Thyroid gland (tissue), 4 donors: ENCODE data around the gene POLR3H. TPM values are rescaled to one million over a fixed set of nuclear protein-coding genes. Genes with fewer than 3 reads are reported as not detected.

ENCODE experiments used
- DNase-seq, 2 donors: peaks; one replicate each; pipeline ENCODE4 v3.0.0-alpha.2; 2019
- H3K27ac ChIP-seq, 3 donors: fragments of 200-600 bp; sonication (generic); 1 replicate in 2 of 3; 2 replicates in 1 of 3; pipeline ENCODE4 v1.5.1; 2016 to 2019; ENCODE audit warnings: mild to moderate bottlenecking in 1 of 3, moderate library complexity in 1 of 3
- H3K27me3 ChIP-seq: fragments of 200-600 bp; sonication (generic); one replicate; pipeline ENCODE4 v1.5.1; 2019
- H3K36me3 ChIP-seq, 2 donors: fragments of 200-600 bp; sonication (generic); one replicate each; pipeline ENCODE4 v1.5.1; 2016 to 2019
- H3K4me1 ChIP-seq, 2 donors: fragments of 200-600 bp; sonication (generic); one replicate each; pipeline ENCODE4 v1.5.1; 2017 to 2019
- H3K4me3 ChIP-seq, 3 donors: fragments of 200-600 bp; sonication (generic); replicated peaks in 1 of 3; 1 replicate in 2 of 3; 2 replicates in 1 of 3; pipeline ENCODE4 v1.5.1; 2016; ENCODE audit warnings: mild to moderate bottlenecking in 1 of 3
- H3K9me3 ChIP-seq: fragments of 200-600 bp; sonication (generic); one replicate; pipeline ENCODE4 v1.5.1; 2017
- POLR2A ChIP-seq, 2 donors: fragments of 450-650 bp; IDR thresholded peaks; one replicate each; pipeline ENCODE4 v1.6.1; 2017; ENCODE audit warnings: antibody characterized with exemption in 2 of 2, mild to moderate bottlenecking in 2 of 2, moderate library complexity in 1 of 2
- WGBS, 2 donors: methylation state at CpG; one replicate each; pipeline ENCODE4 v1.1.5; 2017; 5-methylcytosine and 5-hydroxymethylcytosine counted together
- intact Hi-C: fragments of 100-400 bp; cut with DNase I; formaldehyde crosslinking; loops from one replicate; pipeline ENCODE4 v1.15.1; 2023
- total RNA-seq, 4 donors: library from RNA; depleted of rRNA; stranded (reverse); fragments of >200 nt; gene quantifications; one replicate each; pipeline ENCODE4 v1.2.3, GENCODE V29; 2016
- TF ChIP-seq, protein P1 (sequence below), 6 experiments: fragments of 200-600 bp in 3 of 6; fragments of 450-650 bp in 3 of 6; sonication (generic) in 3 of 6; IDR thresholded peaks; one replicate each; pipeline ENCODE4 v1.5.1; 2016 to 2019; ENCODE audit warnings: antibody characterized with exemption in 6 of 6, mild to moderate bottlenecking in 2 of 6, inconsistent platforms in 1 of 6, moderate library complexity in 1 of 6

The POLR3H gene
- total RNA-seq, 4 donors from 2014 or later, result 20.6 to 27.3 (median 25.3) TPM

DNA sequence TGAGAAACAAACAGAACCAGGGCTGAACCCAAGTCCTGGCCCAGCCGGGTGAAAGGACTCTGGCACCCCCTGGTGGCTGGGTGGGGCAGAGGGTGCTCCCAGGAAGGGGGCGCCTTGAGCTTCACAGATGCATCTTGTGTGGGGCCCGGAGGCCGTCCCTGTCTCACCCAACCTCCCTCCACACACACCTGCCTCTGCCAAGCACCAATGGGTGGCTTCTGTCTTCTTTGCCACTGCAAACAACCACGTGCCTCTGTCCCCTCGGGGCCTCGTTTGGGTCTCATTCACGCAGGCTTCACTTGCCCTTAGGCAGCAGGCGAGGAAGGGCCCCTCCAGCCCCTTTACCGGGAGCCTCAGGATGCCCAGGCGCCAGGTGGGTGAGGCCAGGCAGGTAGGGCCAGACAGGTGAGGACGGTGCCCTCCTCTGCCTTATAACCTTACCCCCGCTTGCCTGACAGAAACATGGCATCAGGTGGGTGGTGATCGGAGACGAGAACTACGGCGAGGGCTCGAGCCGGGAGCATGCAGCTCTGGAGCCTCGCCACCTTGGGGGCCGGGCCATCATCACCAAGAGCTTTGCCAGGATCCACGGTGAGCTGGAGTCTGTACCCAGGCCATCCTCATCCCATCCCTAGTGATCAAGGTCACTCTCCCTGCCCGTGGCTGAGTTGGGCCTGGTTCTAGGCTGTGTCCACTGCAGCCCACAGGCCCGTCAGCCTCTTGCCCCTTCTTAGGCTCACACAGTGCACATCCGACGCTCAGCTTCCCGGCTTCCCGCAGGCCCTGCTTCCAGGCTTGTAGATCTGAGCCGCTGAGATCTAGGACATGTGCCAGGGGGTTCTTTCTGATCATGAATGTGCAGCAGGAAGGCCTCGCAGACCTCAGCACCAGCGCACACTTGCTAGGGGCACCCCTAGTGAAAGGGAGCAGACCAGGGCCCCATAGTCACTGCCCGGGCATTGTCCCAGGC lies 17.2 kb downstream of the POLR3H start:
- H3K36me3 ChIP-seq, result peaks cover 60% of the 10 kb centered on the region in 2 donors
- intact Hi-C loops, result loop anchor here (5.0 kb wide), 1 partner anchor 130 kb away; no protein-coding TSS in a partner anchor
- no peaks in the 10 kb centered on the region for H3K9me3 ChIP-seq
- TF ChIP-seq POLR2A (IDR thresholded peaks at IDR 0.05), result no peak
- TF ChIP-seq, protein P1, sequence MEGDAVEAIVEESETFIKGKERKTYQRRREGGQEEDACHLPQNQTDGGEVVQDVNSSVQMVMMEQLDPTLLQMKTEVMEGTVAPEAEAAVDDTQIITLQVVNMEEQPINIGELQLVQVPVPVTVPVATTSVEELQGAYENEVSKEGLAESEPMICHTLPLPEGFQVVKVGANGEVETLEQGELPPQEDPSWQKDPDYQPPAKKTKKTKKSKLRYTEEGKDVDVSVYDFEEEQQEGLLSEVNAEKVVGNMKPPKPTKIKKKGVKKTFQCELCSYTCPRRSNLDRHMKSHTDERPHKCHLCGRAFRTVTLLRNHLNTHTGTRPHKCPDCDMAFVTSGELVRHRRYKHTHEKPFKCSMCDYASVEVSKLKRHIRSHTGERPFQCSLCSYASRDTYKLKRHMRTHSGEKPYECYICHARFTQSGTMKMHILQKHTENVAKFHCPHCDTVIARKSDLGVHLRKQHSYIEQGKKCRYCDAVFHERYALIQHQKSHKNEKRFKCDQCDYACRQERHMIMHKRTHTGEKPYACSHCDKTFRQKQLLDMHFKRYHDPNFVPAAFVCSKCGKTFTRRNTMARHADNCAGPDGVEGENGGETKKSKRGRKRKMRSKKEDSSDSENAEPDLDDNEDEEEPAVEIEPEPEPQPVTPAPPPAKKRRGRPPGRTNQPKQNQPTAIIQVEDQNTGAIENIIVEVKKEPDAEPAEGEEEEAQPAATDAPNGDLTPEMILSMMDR (IDR thresholded peaks at IDR 0.05), result peak; percentile 49 to 66 (median 54)
- DNase-seq, result peak; percentile 30 to 36
- 85 to 87% methylated on average over 25 to 26 of the region's 32 CpGs for WGBS, 2 donors
- no peaks in the 10 kb centered on the region for H3K27me3 ChIP-seq
- no peak overlapping the region for H3K4me3 ChIP-seq
- H3K4me1 ChIP-seq, result peaks cover 3 to 21% of the 10 kb centered on the region in 2 donors
- peak overlapping the region in 1 of 3 donors; percentile 33 for H3K27ac ChIP-seq

DNA sequence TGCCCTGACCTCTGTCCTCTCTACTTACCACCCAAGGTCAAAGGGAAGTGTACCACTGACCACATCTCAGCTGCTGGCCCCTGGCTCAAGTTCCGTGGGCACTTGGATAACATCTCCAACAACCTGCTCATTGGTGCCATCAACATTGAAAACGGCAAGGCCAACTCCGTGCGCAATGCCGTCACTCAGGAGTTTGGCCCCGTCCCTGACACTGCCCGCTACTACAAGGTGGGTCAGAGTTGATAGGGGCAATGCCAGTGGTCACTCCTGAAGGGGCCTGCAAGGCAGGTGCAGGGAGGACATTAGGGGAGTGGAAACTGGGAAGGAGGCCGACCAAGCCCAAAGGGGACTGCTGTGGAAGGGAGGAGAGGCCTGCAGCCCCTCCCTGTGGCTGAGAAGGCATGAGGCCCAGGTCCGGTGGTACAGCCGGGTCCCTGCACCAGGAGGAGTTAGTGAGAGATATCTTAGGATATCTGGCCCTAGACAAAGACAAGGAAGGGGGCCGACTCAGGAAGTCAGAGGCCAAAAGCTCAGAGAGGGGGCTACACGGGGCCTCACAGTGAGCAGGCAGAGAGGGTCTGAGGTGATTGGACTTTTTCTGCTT lies 17.9 kb downstream of the POLR3H start:
- Histone ChIP-seq H3K27me3 (no peaks in the 10 kb centered on the region), H3K36me3 (peaks cover 53 to 56% of the 10 kb centered on the region in 2 donors), H3K4me3 (no peak overlapping the region), H3K27ac (peak overlapping the region in 1 of 3 donors; percentile 33), H3K4me1 (peaks cover 3 to 21% of the 10 kb centered on the region in 2 donors), H3K9me3 (no peaks in the 10 kb centered on the region)
- no peak for DNase-seq
- 79 to 80% methylated on average over 12 of the region's 12 CpGs for WGBS, 2 donors
- intact Hi-C loops, result loop anchor here (5.0 kb wide), 1 partner anchor 129 kb away; no protein-coding TSS in a partner anchor
- TF ChIP-seq, protein P1 (IDR thresholded peaks at IDR 0.05), result no peak
- no peak for TF ChIP-seq POLR2A (IDR thresholded peaks at IDR 0.05)

DNA sequence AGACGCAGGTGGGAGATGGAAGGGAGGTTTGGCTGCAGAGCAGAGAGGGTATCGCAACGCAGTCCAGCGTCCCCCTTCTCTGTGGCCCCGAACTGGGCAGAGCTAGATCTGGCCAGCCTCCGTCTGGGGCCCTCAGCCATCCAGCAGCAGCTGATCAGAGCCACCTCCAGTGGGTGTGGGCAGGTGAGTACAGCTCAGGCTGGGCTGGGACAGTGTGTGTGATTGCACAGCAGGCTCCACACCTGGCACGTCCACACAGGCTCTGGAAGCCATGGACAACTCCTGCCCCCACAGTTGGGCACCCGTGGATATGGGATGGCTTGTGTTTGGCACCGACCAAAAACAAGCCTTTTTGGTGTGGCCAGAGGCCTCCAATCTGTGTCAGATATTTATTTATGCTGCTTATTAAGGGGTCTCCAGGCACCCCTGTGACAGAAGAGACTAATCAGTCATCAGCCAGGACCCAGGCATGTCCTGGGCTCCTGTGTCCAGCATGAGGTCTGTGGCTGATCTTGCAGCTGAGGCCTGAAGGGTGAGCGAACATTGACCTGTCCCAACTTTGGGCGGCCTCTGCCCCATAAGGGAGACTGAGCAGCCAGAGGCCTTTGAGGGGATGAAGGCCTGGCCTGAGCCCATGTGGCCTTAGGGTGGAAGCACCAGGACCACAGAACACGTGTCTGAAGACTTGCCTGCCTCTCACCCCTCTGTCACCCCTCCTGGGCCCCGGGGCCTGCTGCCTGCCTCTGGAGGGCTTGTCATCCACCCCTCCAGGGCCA lies 18.6 kb downstream of the POLR3H start:
- Histone ChIP-seq H3K27me3 (no peaks in the 10 kb centered on the region), H3K4me3 (no peak overlapping the region), H3K27ac (peak overlapping the region in 2 of 3 donors; percentile 33 to 51), H3K36me3 (peaks cover 47 to 52% of the 10 kb centered on the region in 2 donors), H3K4me1 (peaks cover 3 to 21% of the 10 kb centered on the region in 2 donors), H3K9me3 (no peaks in the 10 kb centered on the region)
- DNase-seq, result no peak
- no peak for TF ChIP-seq POLR2A (IDR thresholded peaks at IDR 0.05)
- TF ChIP-seq, protein P1 (IDR thresholded peaks at IDR 0.05), result no peak
- WGBS, 2 donors, result 80 to 87% methylated on average over 6 of the region's 13 CpGs
- intact Hi-C loops, result loop anchor here (5.0 kb wide), 1 partner anchor 128 kb away; no protein-coding TSS in a partner anchor

DNA sequence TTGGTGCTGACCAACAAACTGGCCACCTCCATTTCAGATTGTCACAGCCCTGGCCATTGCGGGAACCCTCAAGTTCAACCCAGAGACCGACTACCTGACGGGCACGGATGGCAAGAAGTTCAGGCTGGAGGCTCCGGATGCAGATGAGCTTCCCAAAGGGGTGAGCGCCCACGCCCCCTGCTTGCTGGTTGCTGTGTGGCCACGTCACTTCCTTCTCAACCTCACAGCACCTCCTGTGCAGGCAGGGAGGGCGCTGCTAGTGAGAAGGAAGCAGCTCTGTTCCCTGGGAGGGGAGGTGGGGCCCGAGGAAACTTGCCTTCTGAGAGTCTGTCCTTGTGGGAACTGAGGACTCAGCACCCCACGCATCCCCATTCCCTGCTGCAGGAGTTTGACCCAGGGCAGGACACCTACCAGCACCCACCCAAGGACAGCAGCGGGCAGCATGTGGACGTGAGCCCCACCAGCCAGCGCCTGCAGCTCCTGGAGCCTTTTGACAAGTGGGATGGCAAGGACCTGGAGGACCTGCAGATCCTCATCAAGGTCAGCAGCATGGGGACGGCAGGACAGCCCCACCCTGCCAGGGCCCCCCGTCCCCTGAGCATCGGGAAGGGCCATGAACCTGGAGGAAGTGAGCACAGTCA lies 19.3 kb downstream of the POLR3H start:
- DNase-seq, result no peak
- TF ChIP-seq, protein P1 (IDR thresholded peaks at IDR 0.05), result no peak
- TF ChIP-seq POLR2A (IDR thresholded peaks at IDR 0.05), result no peak
- Histone ChIP-seq H3K27ac (peak overlapping the region in 2 of 3 donors; percentile 51 to 84), H3K4me3 (no peak overlapping the region), H3K36me3 (peaks cover 42 to 47% of the 10 kb centered on the region in 2 donors), H3K4me1 (peaks cover 3 to 21% of the 10 kb centered on the region in 2 donors), H3K27me3 (no peaks in the 10 kb centered on the region), H3K9me3 (no peaks in the 10 kb centered on the region)
- 84 to 89% methylated on average over 5 to 11 of the region's 17 CpGs for WGBS, 2 donors
- intact Hi-C loops, result loop anchor here (5.0 kb wide), 1 partner anchor 128 kb away; no protein-coding TSS in a partner anchor
